H1 (cell line): ENCODE measurements around the gene ATPAF2. TPM values are rescaled to one million over a fixed set of nuclear protein-coding genes. Genes with fewer than 3 reads are reported as not detected.

Source experiments
- CTCF ChIA-PET: fragments of 300-600 bp; sonication (Branson Sonifier 250); formaldehyde crosslinking; loops from one replicate; lab custom pipeline; 2021; ENCODE audit not compliant: partially characterized antibody; lab: Charles Lee
- POLR2A ChIA-PET: fragments of 300-600 bp; sonication (Branson Sonifier 250); formaldehyde crosslinking; loops from one replicate; lab custom pipeline; 2021; ENCODE audit warnings: inconsistent platforms; ENCODE audit not compliant: partially characterized antibody; lab: Charles Lee
- DNase-seq, 2 experiments: peaks; one replicate each; pipeline versions ENCODE4 v3.0.0 to v3.0.0-alpha.2; 2010 to 2022; ENCODE audit warnings: low spot score in 2 of 2, low read depth in 1 of 2, mixed read lengths in 1 of 2
- FAIRE-seq: peaks from 2 replicates; lab custom pipeline; 2011; peaks lifted over from hg19 to GRCh38; lab: Jason Lieb, UNC
- H2AFZ ChIP-seq: 2 replicates; pipeline ENCODE4 v1.8.1; 2012; ENCODE audit warnings: low read length, inconsistent platforms
- H2AK5ac ChIP-seq: 2 replicates; pipeline ENCODE4 v1.6.1; 2013; ENCODE audit warnings: low read depth, low read length
- H2BK120ac ChIP-seq: replicated peaks from 2 replicates; pipeline ENCODE3; 2013; ENCODE audit warnings: low read depth, low read length, inconsistent platforms
- H2BK12ac ChIP-seq: 2 replicates; pipeline ENCODE4 v1.6.1; 2013; ENCODE audit warnings: low read depth, low read length
- H2BK15ac ChIP-seq: 2 replicates; pipeline ENCODE4 v1.6.1; 2013; ENCODE audit warnings: low read length
- H2BK20ac ChIP-seq: 2 replicates; pipeline ENCODE4 v1.6.1; 2013; ENCODE audit warnings: low read length
- H2BK5ac ChIP-seq: 2 replicates; pipeline ENCODE4 v1.6.1; 2013; ENCODE audit warnings: low read depth, low read length
- H3K14ac ChIP-seq: 2 replicates; pipeline ENCODE4 v1.6.1; 2013; ENCODE audit warnings: inconsistent platforms; ENCODE audit not compliant: insufficient read length
- H3K18ac ChIP-seq: 2 replicates; pipeline ENCODE4 v1.6.1; 2013; ENCODE audit warnings: low read length; ENCODE audit errors: extremely low read depth
- H3K23ac ChIP-seq: 2 replicates; pipeline ENCODE4 v1.6.1; 2013; ENCODE audit warnings: inconsistent platforms; ENCODE audit not compliant: insufficient read length
- H3K23me2 ChIP-seq: 2 replicates; pipeline ENCODE4 v1.6.1; 2013; ENCODE audit warnings: low read depth, low read length
- H3K27ac ChIP-seq: 2 replicates; pipeline ENCODE4 v1.6.1; 2011; ENCODE audit warnings: low read depth, low read length, inconsistent platforms
- H3K27me3 ChIP-seq, 4 experiments: replicated peaks in 1 of 4; 1 replicate in 1 of 4; 2 replicates in 3 of 4; pipeline versions ENCODE4 v1.6.1 to v1.8.1; 2011 to 2013; ENCODE audit warnings: low read length in 3 of 4, mild to moderate bottlenecking in 3 of 4, inconsistent platforms in 2 of 4, mixed read lengths in 2 of 4, moderate library complexity in 1 of 4; ENCODE audit not compliant: control insufficient read depth in 3 of 4, insufficient read depth in 3 of 4; ENCODE audit errors: extremely low read depth in 1 of 4
- H3K36me3 ChIP-seq, 4 experiments: 2 replicates each; pipeline versions ENCODE4 v1.6.1 to v1.8.1; 2011 to 2013; ENCODE audit warnings: mild to moderate bottlenecking in 4 of 4, low read length in 3 of 4, moderate library complexity in 2 of 4, control low read depth in 1 of 4, inconsistent platforms in 1 of 4; ENCODE audit not compliant: insufficient read depth in 4 of 4, control insufficient read depth in 2 of 4
- H3K4ac ChIP-seq: replicated peaks from 2 replicates; pipeline ENCODE3; 2013; ENCODE audit warnings: low read length, low read depth, mixed read lengths, inconsistent platforms; ENCODE audit not compliant: insufficient read length
- H3K4me1 ChIP-seq, 4 experiments: replicated peaks in 1 of 4; 1 replicate in 1 of 4; 2 replicates in 3 of 4; pipeline versions ENCODE4 v1.6.1 to v1.8.1; 2011 to 2013; ENCODE audit warnings: low read length in 3 of 4, inconsistent platforms in 2 of 4, mixed read lengths in 1 of 4; ENCODE audit not compliant: insufficient read depth in 4 of 4, control insufficient read depth in 3 of 4
- H3K4me2 ChIP-seq, 2 experiments: 2 replicates each; pipeline versions ENCODE4 v1.6.1 to v1.8.1; 2011 to 2013; ENCODE audit warnings: low read depth in 2 of 2, low read length in 2 of 2, control low read depth in 1 of 2, inconsistent platforms in 1 of 2, mild to moderate bottlenecking in 1 of 2; ENCODE audit not compliant: insufficient read depth in 1 of 2
- H3K4me3 ChIP-seq, 4 experiments: fragments of 200-600, 300-600 bp in 1 of 4; sonication (generic), shearing (Covaris generic), sonication (Bioruptor Twin) in 1 of 4; 2 replicates each; pipeline versions ENCODE4 v1.5.1 to v1.8.1; 2011 to 2016; ENCODE audit warnings: low read length in 4 of 4, low read depth in 3 of 4, control low read depth in 2 of 4, inconsistent platforms in 2 of 4, mild to moderate bottlenecking in 2 of 4, mixed read lengths in 1 of 4, moderate library complexity in 1 of 4; ENCODE audit not compliant: insufficient read depth in 2 of 4; ENCODE audit errors: extremely low read depth in 1 of 4
- H3K56ac ChIP-seq: replicated peaks from 2 replicates; pipeline ENCODE3; 2013; ENCODE audit warnings: low read depth, mild to moderate bottlenecking, mixed read lengths, low read length, inconsistent platforms; ENCODE audit not compliant: insufficient read length
- H3K79me1 ChIP-seq: 2 replicates; pipeline ENCODE4 v1.6.1; 2013; ENCODE audit warnings: low read depth, low read length, control low read depth
- H3K79me2 ChIP-seq, 2 experiments: 2 replicates each; pipeline versions ENCODE4 v1.6.1 to v1.8.1; 2012 to 2013; ENCODE audit warnings: low read length in 2 of 2, mild to moderate bottlenecking in 2 of 2, inconsistent platforms in 1 of 2; ENCODE audit not compliant: insufficient read depth in 2 of 2, control insufficient read depth in 1 of 2
- H3K9ac ChIP-seq, 4 experiments: replicated peaks in 1 of 4; 1 replicate in 1 of 4; 2 replicates in 3 of 4; pipeline versions ENCODE4 v1.6.1 to v1.8.1; 2011 to 2013; ENCODE audit warnings: low read depth in 3 of 4, low read length in 3 of 4, control low read depth in 2 of 4, mild to moderate bottlenecking in 2 of 4, moderate library complexity in 2 of 4, inconsistent platforms in 1 of 4; ENCODE audit errors: extremely low read depth in 1 of 4
- H3K9me3 ChIP-seq, 2 experiments: 2 replicates each; pipeline versions ENCODE4 v1.6.1 to v1.8.1; 2012 to 2013; ENCODE audit warnings: mild to moderate bottlenecking in 2 of 2, moderate library complexity in 2 of 2, control low read depth in 1 of 2, inconsistent platforms in 1 of 2, low read depth in 1 of 2, low read length in 1 of 2, mixed read lengths in 1 of 2; ENCODE audit not compliant: insufficient read depth in 2 of 2
- H4K20me1 ChIP-seq, 2 experiments: replicated peaks in 1 of 2; 2 replicates each; pipeline versions ENCODE3 to v1.8.1; 2011 to 2013; ENCODE audit warnings: inconsistent platforms in 2 of 2, low read length in 2 of 2, mild to moderate bottlenecking in 1 of 2; ENCODE audit not compliant: insufficient read depth in 2 of 2, control insufficient read depth in 1 of 2
- H4K5ac ChIP-seq: 2 replicates; pipeline ENCODE4 v1.6.1; 2013; ENCODE audit warnings: low read length, low read depth, mixed read lengths, inconsistent platforms; ENCODE audit not compliant: insufficient read length
- H4K8ac ChIP-seq: 2 replicates; pipeline ENCODE4 v1.8.0; 2013; ENCODE audit warnings: mild to moderate bottlenecking, moderate library complexity, low read length, inconsistent platforms; ENCODE audit not compliant: insufficient read depth; ENCODE audit errors: extremely low read depth
- H4K91ac ChIP-seq: replicated peaks from 2 replicates; pipeline ENCODE3; 2013; ENCODE audit warnings: low read length, mixed read lengths, inconsistent platforms; ENCODE audit not compliant: insufficient read length
- BCL11A ChIP-seq, 2 experiments: IDR thresholded peaks; one replicate each; pipeline ENCODE4 v1.6.1; 2011; ENCODE audit warnings: low read depth in 2 of 2, low read length in 2 of 2, mild to moderate bottlenecking in 2 of 2
- BRCA1 ChIP-seq: IDR thresholded peaks from 2 replicates; pipeline ENCODE4 v1.6.1; 2012; ENCODE audit warnings: low read depth, low read length, improper control_type of control experiment
- CBX5 ChIP-seq: fragments of 300-800, 300-1000 bp; sonication (generic); IDR thresholded peaks from 2 replicates; pipeline ENCODE4 v1.7.1; 2016; ENCODE audit warnings: antibody characterized with exemption, low read length, low read depth
- E2F6 ChIP-seq: IDR thresholded peaks from 2 replicates; pipeline ENCODE4 v1.6.1; 2012; ENCODE audit warnings: inconsistent platforms
- NANOG ChIP-seq: IDR thresholded peaks from 2 replicates; pipeline ENCODE4 v1.6.1; 2011; ENCODE audit warnings: low read length, low read depth, mild to moderate bottlenecking, inconsistent platforms; ENCODE audit not compliant: insufficient read depth, poor library complexity, severe bottlenecking
- PHF8 ChIP-seq: fragments of 200-600 bp; sonication (generic); conservative IDR thresholded peaks from 2 replicates; pipeline ENCODE4 v1.7.1; 2012; ENCODE audit warnings: low read depth, mild to moderate bottlenecking, inconsistent platforms, low read length, moderate library complexity
- RXRA ChIP-seq: IDR thresholded peaks from 2 replicates; pipeline ENCODE4 v1.6.1; 2011; ENCODE audit warnings: low read depth, mild to moderate bottlenecking, low read length, moderate library complexity; ENCODE audit not compliant: insufficient read depth
- SAP30 ChIP-seq: fragments of 300-600 bp; sonication (generic); IDR thresholded peaks from 2 replicates; pipeline ENCODE4 v1.7.1; 2012; ENCODE audit warnings: low read length, moderate library complexity, mild to moderate bottlenecking, inconsistent platforms; ENCODE audit not compliant: insufficient read depth, insufficient replicate concordance
- SIX5 ChIP-seq: IDR thresholded peaks from 2 replicates; pipeline ENCODE4 v1.6.1; 2011; ENCODE audit warnings: mild to moderate bottlenecking, low read depth, low read length
- SP2 ChIP-seq: IDR thresholded peaks from 2 replicates; pipeline ENCODE4 v1.6.1; 2012; ENCODE audit warnings: mild to moderate bottlenecking, low read length, inconsistent platforms
- SUZ12 ChIP-seq: fragments of 200-600 bp; sonication (generic); IDR thresholded peaks from 2 replicates; pipeline ENCODE4 v1.6.1; 2012; ENCODE audit warnings: mild to moderate bottlenecking, inconsistent platforms, low read length, moderate library complexity, mixed read lengths
- ZNF274 ChIP-seq: IDR thresholded peaks from 2 replicates; pipeline ENCODE4 v1.7.0; 2012; ENCODE audit warnings: low read length, borderline replicate concordance; ENCODE audit errors: extremely low read depth
- WGBS, 2 experiments: shearing (Covaris generic) in 1 of 2; methylation state at CpG; one replicate each; pipeline versions ENCODE4 v1.1.6 to v1.1.7; 2013 to 2015; ENCODE audit warnings: low lambda C conversion rate in 2 of 2, mixed read lengths in 2 of 2, inconsistent platforms in 1 of 2, low coverage in 1 of 2, missing lambda C conversion rate in 1 of 2; ENCODE audit not compliant: insufficient replicate concordance in 2 of 2, insufficient coverage in 1 of 2, insufficient read length in 1 of 2; ENCODE audit errors: extremely low coverage in 1 of 2, missing lambda C conversion rate in 1 of 2; 5-methylcytosine and 5-hydroxymethylcytosine counted together
- polyA plus RNA-seq, 7 experiments: library from polyadenylated mRNA; depleted of rRNA in 3 of 7; stranded (reverse) in 5 of 7; unstranded in 2 of 7; fragments of >200 nt in 5 of 7; fragments of 200-250 nt in 2 of 7; gene quantifications; 1 replicate in 5 of 7; 2 replicates in 1 of 7; 4 replicates in 1 of 7; pipeline versions ENCODE4 v1.2.1 to v1.2.3, GENCODE V29; 2011 to 2013; ENCODE audit warnings: missing spikeins in 2 of 7, mixed read lengths in 2 of 7
- total RNA-seq: library from RNA; stranded (reverse); fragmentation: NEBNext Ultra II Directional; extraction: Animal tissue kit (Norgen Biotek cat#: 25700); gene quantifications from 2 replicates; pipeline ENCODE4 v1.2.1, GENCODE V29; 2021

Gene ATPAF2
- total and polyA plus RNA-seq, 2 of the 8 experiments (the other 6 are each of a cell fraction or from before 2014, with no cell fraction given) = 19.6 to 22.9 TPM

GRCh38 chr17:18055597-18055996 lies 16.6 kb upstream of the ATPAF2 start:
- no peak overlapping the region for H2BK5ac ChIP-seq
- POLR2A ChIA-PET = interaction anchor here (1.3 kb wide), 1 partner anchor 54 kb away, joined by 4 read pairs; no protein-coding TSS in a partner anchor
- no peak overlapping the region for H3K23ac ChIP-seq
- no peak overlapping the region for H2BK120ac ChIP-seq
- no peak overlapping the region for H3K9ac ChIP-seq
- H3K4me1 ChIP-seq = no peaks in the 10 kb centered on the region
- no peak overlapping the region for H2BK20ac ChIP-seq
- no peak for DNase-seq
- FAIRE-seq = no peak
- no peak overlapping the region for H3K4me2 ChIP-seq
- no peak overlapping the region for H2BK15ac ChIP-seq
- no peak overlapping the region for H3K4me3 ChIP-seq
- H3K27me3 ChIP-seq = no peaks in the 10 kb centered on the region
- no peaks in the 10 kb centered on the region for H3K79me1 ChIP-seq
- no peak overlapping the region for H4K8ac ChIP-seq
- no peak overlapping the region for H4K5ac ChIP-seq
- H3K18ac ChIP-seq = no peak overlapping the region
- H4K91ac ChIP-seq = no peak overlapping the region
- no peak overlapping the region for H2BK12ac ChIP-seq
- no peak overlapping the region for H3K27ac ChIP-seq
- H3K56ac ChIP-seq = no peak overlapping the region
- no peak overlapping the region for H3K14ac ChIP-seq
- H3K4ac ChIP-seq = no peak overlapping the region
- H3K23me2 ChIP-seq = no peaks in the 10 kb centered on the region
- no peaks in the 10 kb centered on the region for H3K9me3 ChIP-seq
- H4K20me1 ChIP-seq = peaks cover 0 to 2% of the 10 kb centered on the region in 2 experiments
- CTCF ChIA-PET = no interaction called here
- H3K36me3 ChIP-seq = peaks cover 0 to 16% (median 6%) of the 10 kb centered on the region in 4 experiments; a peak in 5 of 8 replicates
- no peak overlapping the region for H2AK5ac ChIP-seq
- 94% methylated on average over 6 of the region's 6 CpGs; no CpG with 5 or more reads in 1 of the 2 experiments for WGBS, 2 experiments
- no peaks in the 10 kb centered on the region for H3K79me2 ChIP-seq
- no peak overlapping the region for H2AFZ ChIP-seq
- TF ChIP-seq RXRA (no peak), CBX5 (no peak), BRCA1 (no peak), ZNF274 (no peak), E2F6 (no peak), SIX5 (no peak), SAP30 (no peak), NANOG (no peak), BCL11A (IDR thresholded peaks at IDR 0.05; ENCODE audit: low read depth in 2 of 2, low read length in 2 of 2) (no peak), SUZ12 (no peak), PHF8 (no peak), SP2 (no peak)
